ENCODE data around the gene CCDC89.
A peak's percentile ranks its signal among the peaks of the same experiment; 100 is the strongest.

The CCDC89 gene

GRCh38 chr11:85651118-85651517, 34.9 kb downstream of the CCDC89 start:
- DNase-seq (ENCODE audit: low spot score) = no peak

- peak; percentile 61 for DNase-seq (ENCODE audit: low spot score)
Observed at GRCh38 chr11:85647604-85648299, 38.2 kb downstream of the CCDC89 start, which contains the start of gene TMEM126A. TSS of gene TMEM126A (plus strand) at chr11:85647967. CDS start at chr11:85650256, 2,289 bp downstream.

GRCh38 chr11:85647078-85647477, 38.9 kb downstream of the CCDC89 start:
- no peak for DNase-seq (ENCODE audit: low spot score)

GRCh38 chr11:85643191-85643614, 42.8 kb downstream of the CCDC89 start:
- no peak for DNase-seq (ENCODE audit: low spot score)

- DNase-seq (ENCODE audit: low spot score) = no peak
Observed at GRCh38 chr11:85634747-85635146, 51.2 kb downstream of the CCDC89 start.

All from COLO829 (cell line).